ENCODE measurements around the gene PBX3.

GRCh38 chr9:125705893-125706292, 41.3 kb upstream of the PBX3 start:
- no peak for TF ChIP-seq CTCF (conservative IDR thresholded peaks at IDR 0.05 in 1 of 2, IDR thresholded peaks at IDR 0.05 in 1 of 2; ENCODE audit: extremely low read depth in 1 of 2, insufficient read depth in 1 of 2, low read depth in 1 of 2, low read length in 2 of 2)
- no peak for TF ChIP-seq EZH2 (IDR thresholded peaks at IDR 0.05; ENCODE audit: borderline replicate concordance, low read length)
